Left ventricle myocardium superior (tissue), 1 donor: ENCODE results near the gene ZNF345. TPM values are rescaled to one million over a fixed set of nuclear protein-coding genes. Genes with fewer than 3 reads are reported as not detected.
A peak's percentile ranks its signal among the peaks of the same experiment; 100 is the strongest.

Experiments
- ATAC-seq: fragments of 200-7000 bp; cut with Tn5 transposase; one replicate; pipeline ENCODE4 v1.9.1; 2020; ENCODE audit warnings: mild to moderate bottlenecking, moderate library complexity
- DNase-seq: peaks from one replicate; pipeline ENCODE4 v3.0.0-alpha.2; 2020
- intact Hi-C: fragments of 100-400 bp; cut with micrococcal nuclease; formaldehyde crosslinking; loops from one replicate; pipeline ENCODE4 v1.11.0; 2022
- total RNA-seq: library from RNA; stranded (reverse); fragmentation: NEBNext Ultra II Directional; extraction: Animal tissue kit (Norgen Biotek cat#: 25700); gene quantifications from one replicate; pipeline ENCODE4 v1.2.1, GENCODE V29; 2021
- donor health status: DM: no; HTN: yes; CAD: no; lungs with severe emphysema.

The ZNF345 gene
- total RNA-seq, 1 donor from 2014 or later, result 2.9 TPM

- intact Hi-C loops, result no loop called here
- DNase-seq (peak; percentile 93), ATAC-seq (peak; percentile 99)
Measured at GRCh38 chr19:36915992-36916830, 65.5 kb downstream of the ZNF345 start, which contains the start of the genes ZNF568 and ZNF829. Gene ZNF568 (plus strand): TSS chr19:36916332. CDS start chr19:36922771, 6,439 bp downstream. Gene ZNF829 (minus strand): TSS chr19:36916291. CDS start chr19:36915167, 1,124 bp downstream.

GRCh38 chr19:36916991-36917390 lies 66.3 kb downstream of the ZNF345 start:
- ATAC-seq (peak; percentile 3), DNase-seq (no peak)
- intact Hi-C loops, result no loop called here

GRCh38 chr19:36918090-36918489 lies 67.4 kb downstream of the ZNF345 start:
- ATAC-seq, result no peak
- DNase-seq, result no peak

More at GRCh38 chr19:36918090-36918489, 67.4 kb downstream of the ZNF345 start:
- intact Hi-C loops, result no loop called here

Other genes with a start within 250 kb of the ZNF345 start
- 17.4 TPM for gene ZNF382, start 245.6 kb upstream of the ZNF345 start, total RNA-seq
- 10.8 TPM for gene ZNF461, start 184.0 kb upstream of the ZNF345 start, total RNA-seq
- gene ZNF567, start 163.3 kb upstream of the ZNF345 start, total RNA-seq, result 3.7 TPM
- 5.6 TPM for gene ZNF850, start 78.1 kb upstream of the ZNF345 start, total RNA-seq
- gene ZNF790, start 12.5 kb upstream of the ZNF345 start, total RNA-seq, result 10.8 TPM
- 2.8 TPM for gene ZNF829, start 65.4 kb downstream of the ZNF345 start, total RNA-seq
- 7.4 TPM for gene ZNF568, start 65.5 kb downstream of the ZNF345 start, total RNA-seq
- gene ZNF420, start 227.6 kb downstream of the ZNF345 start, total RNA-seq, result 8.4 TPM